Parathyroid adenoma (tissue), 2 donors: Measurements from ENCODE around the gene TDRKH.
"Not testable (repeated sequence)": the region's sequence is repeated elsewhere in the genome, so short reads cannot be mapped to it uniquely, and the experiment has no call there.

Experiments
- H2AFZ ChIP-seq: fragments of 300-600 bp; sonication (generic); one replicate; pipeline ENCODE4 v1.7.0; 2017; ENCODE audit warnings: antibody characterized with exemption, mild to moderate bottlenecking
- H3K27ac ChIP-seq: fragments of 300-600 bp; sonication (generic); one replicate; pipeline ENCODE4 v1.7.0; 2017
- H3K27me3 ChIP-seq: fragments of 300-600 bp; sonication (generic); one replicate; pipeline ENCODE4 v1.7.0; 2017; ENCODE audit warnings: low read length; ENCODE audit not compliant: control insufficient read depth, insufficient read depth
- H3K36me3 ChIP-seq: fragments of 300-600 bp; sonication (generic); one replicate; pipeline ENCODE4 v1.7.0; 2017; ENCODE audit warnings: low read length; ENCODE audit not compliant: control insufficient read depth, insufficient read depth
- H3K4me1 ChIP-seq: fragments of 300-600 bp; sonication (generic); one replicate; pipeline ENCODE4 v1.7.0; 2017; ENCODE audit warnings: control low read depth
- H3K4me2 ChIP-seq: fragments of 300-600 bp; sonication (generic); one replicate; pipeline ENCODE4 v1.7.0; 2017; ENCODE audit warnings: low read length
- H3K4me3 ChIP-seq: fragments of 300-600 bp; sonication (generic); one replicate; pipeline ENCODE4 v1.7.0; 2017; ENCODE audit warnings: low read depth, low read length
- H3K79me2 ChIP-seq: fragments of 300-600 bp; sonication (generic); one replicate; pipeline ENCODE4 v1.7.0; 2017; ENCODE audit warnings: control low read depth
- H3K9ac ChIP-seq: fragments of 300-600 bp; sonication (generic); one replicate; pipeline ENCODE4 v1.7.0; 2017; ENCODE audit warnings: mild to moderate bottlenecking
- H3K9me3 ChIP-seq: fragments of 300-600 bp; sonication (generic); one replicate; pipeline ENCODE4 v1.7.0; 2017; ENCODE audit warnings: low read length; ENCODE audit not compliant: control insufficient read depth
- TF ChIP-seq, protein P1 (sequence below): fragments of 300-600 bp; sonication (generic); IDR thresholded peaks from one replicate; pipeline ENCODE4 v1.7.0; 2017; ENCODE audit warnings: antibody characterized with exemption, mild to moderate bottlenecking
- donor health status: primary hyperparathyroidism.

Gene TDRKH

DNA sequence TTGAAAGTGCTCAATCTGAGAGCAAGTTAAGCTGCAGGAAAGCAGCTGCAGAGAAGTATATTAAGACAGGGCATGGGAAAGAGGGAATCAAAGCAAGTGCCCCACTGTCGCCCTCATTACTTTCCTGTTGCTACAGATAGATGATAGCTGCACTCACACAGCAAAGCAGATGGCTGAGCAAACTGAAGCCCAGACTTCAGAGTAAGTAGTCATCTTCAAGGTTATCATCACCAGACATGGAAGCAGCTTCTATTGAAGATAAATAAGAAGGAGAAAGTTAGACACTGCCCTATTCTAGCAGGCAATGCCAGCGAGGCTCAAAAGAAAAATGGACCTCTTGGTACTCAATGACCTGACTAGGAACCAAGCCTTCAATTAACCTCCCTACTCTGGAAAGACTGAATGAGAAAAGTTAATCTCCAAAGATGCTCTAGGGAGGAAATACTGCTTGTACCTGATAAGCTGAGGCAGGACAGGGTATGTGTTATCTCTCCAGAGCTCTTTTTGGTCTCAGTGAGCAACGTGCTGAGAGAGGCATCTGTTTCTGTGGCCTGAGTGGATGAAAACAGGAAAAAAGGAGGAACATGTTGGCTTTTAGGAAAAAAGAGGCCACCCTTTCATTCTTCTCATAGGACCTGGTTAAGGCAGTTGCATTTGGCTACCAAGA, 15.9 kb downstream of the TDRKH start:
- H2AFZ ChIP-seq: no peak overlapping the region
- peak overlapping the region; percentile 95 for H3K27ac ChIP-seq
- H3K9ac ChIP-seq: no peak overlapping the region
- no peak overlapping the region for H3K4me2 ChIP-seq
- TF ChIP-seq, protein P1, sequence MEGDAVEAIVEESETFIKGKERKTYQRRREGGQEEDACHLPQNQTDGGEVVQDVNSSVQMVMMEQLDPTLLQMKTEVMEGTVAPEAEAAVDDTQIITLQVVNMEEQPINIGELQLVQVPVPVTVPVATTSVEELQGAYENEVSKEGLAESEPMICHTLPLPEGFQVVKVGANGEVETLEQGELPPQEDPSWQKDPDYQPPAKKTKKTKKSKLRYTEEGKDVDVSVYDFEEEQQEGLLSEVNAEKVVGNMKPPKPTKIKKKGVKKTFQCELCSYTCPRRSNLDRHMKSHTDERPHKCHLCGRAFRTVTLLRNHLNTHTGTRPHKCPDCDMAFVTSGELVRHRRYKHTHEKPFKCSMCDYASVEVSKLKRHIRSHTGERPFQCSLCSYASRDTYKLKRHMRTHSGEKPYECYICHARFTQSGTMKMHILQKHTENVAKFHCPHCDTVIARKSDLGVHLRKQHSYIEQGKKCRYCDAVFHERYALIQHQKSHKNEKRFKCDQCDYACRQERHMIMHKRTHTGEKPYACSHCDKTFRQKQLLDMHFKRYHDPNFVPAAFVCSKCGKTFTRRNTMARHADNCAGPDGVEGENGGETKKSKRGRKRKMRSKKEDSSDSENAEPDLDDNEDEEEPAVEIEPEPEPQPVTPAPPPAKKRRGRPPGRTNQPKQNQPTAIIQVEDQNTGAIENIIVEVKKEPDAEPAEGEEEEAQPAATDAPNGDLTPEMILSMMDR: no peak
- H3K79me2 ChIP-seq: no peaks in the 10 kb centered on the region
- no peaks in the 10 kb centered on the region for H3K36me3 ChIP-seq
- H3K4me1 ChIP-seq: peaks cover 29% of the 10 kb centered on the region
- no peaks in the 10 kb centered on the region for H3K27me3 ChIP-seq
- no peaks in the 10 kb centered on the region for H3K9me3 ChIP-seq
- H3K4me3 ChIP-seq: no peak overlapping the region

DNA sequence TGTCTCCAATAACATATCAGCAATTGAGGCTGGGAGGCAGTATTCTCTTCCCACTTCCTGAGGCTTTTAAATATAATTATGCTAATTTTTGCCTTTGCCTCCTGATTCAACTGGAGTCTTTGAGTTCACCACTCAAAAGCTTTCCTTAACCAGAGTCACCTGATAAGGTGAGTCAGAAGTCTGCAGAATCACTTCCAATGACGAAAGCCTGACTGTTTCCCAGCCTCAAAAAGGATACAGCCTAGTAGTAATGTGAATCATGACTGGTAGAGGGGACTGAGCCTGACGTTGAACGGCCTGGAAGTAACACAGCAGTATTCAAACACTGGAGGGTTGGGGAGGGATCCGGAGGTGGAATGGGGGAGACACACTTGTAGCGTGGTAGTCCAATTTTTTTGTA, 16.6 kb downstream of the TDRKH start:
- Histone ChIP-seq H3K4me1 (peaks cover 29% of the 10 kb centered on the region), H3K9ac (no peak overlapping the region), H3K79me2 (no peaks in the 10 kb centered on the region), H3K4me2 (no peak overlapping the region), H2AFZ (no peak overlapping the region), H3K9me3 (no peaks in the 10 kb centered on the region), H3K27ac (peak overlapping the region; percentile 95), H3K27me3 (no peaks in the 10 kb centered on the region), H3K4me3 (no peak overlapping the region), H3K36me3 (no peaks in the 10 kb centered on the region)
- TF ChIP-seq, protein P1: no peak

DNA sequence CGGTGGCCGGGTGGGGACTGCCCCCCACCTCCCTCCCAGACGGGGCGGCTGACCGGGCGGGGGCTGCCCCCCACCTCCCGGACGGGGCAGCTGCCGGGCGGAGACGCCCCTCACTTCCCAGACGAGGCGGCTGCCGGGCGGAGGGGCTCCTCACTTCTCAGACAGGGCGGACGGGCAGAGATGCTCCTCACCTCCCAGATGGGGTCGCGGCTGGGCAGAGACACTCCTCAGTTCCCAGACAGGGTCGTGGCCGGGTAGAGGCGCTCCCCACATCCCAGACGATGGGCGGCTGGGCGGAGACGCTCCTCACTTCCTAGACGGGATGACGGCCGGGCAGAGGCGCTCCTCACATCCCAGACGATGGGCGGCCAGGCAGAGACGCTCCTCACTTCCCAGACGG, 21.0 kb downstream of the TDRKH start:
- H3K4me2 ChIP-seq, H2AFZ ChIP-seq: not testable (repeated sequence)

DNA sequence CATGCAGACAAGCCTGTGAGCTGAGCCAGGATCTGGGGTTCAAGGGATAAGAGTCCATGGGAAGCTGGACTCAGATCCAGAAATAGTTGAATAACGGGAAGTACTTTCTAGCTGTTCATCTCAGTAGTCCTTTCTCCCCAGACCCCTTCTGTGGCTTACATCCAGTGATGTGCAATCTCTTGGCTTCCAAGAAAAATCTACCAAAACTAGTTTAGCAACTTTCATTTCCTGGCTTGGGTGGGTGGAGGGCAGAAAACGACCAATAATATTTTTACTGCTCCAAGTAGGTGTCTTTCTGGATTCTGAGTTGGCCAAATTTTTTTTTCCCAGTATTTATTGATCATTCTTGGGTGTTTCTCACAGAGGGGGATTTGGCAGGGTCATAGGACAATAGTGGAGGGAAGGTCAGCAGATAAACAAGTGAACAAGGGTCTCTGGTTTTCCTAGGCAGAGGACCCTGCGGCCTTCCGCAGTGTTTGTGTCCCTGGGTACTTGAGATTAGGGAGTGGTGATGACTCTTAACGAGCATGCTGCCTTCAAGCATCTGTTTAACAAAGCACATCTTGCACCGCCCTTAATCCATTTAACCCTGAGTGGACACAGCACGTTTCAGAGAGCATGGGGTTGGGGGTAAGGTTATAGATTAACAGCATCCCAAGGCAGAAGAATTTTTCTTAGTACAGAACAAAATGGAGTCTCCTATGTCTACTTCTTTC, 21.8 kb downstream of the TDRKH start:
- H3K4me3 ChIP-seq: peak overlapping the region; percentile 18
- H3K27me3 ChIP-seq, H3K9ac ChIP-seq, H3K9me3 ChIP-seq, H3K79me2 ChIP-seq, H3K36me3 ChIP-seq, H2AFZ ChIP-seq: not testable (repeated sequence)
- peak overlapping the region; percentile 74 for H3K27ac ChIP-seq
- H3K4me1 ChIP-seq: peaks cover 18% of the 10 kb centered on the region
- H3K4me2 ChIP-seq: peak overlapping the region; percentile 61

More for the DNA sequence above, 21.0 kb downstream of the TDRKH start:
- not testable (repeated sequence) for H3K27ac ChIP-seq, H3K4me3 ChIP-seq, H3K27me3 ChIP-seq, H3K79me2 ChIP-seq, H3K9ac ChIP-seq, H3K9me3 ChIP-seq, H3K36me3 ChIP-seq
- peaks cover 22% of the 10 kb centered on the region for H3K4me1 ChIP-seq

DNA sequence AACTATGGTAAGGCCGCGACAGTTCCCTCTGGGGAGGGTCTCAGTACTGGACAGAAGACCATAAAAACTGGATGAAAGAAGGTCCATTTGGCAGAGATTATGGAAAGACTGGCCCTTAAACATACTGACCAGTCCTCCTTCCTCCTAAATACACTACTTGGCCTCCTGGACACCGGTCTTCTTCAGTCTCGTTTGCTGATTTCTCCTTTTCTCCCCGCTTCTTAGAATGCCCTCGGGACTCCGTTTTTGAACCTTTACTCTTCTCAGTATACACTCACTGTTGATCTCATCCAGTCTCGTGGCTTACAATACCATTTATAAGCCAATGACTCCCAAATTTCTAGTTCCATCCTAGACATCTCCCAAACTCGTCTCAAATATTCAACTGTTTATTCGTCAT, 26.3 kb downstream of the TDRKH start:
- Histone ChIP-seq H3K36me3 (no peaks in the 10 kb centered on the region), H3K9ac (peak overlapping the region; percentile 7), H3K27me3 (no peaks in the 10 kb centered on the region), H3K27ac (peak overlapping the region; percentile 93), H3K4me1 (peaks cover 17% of the 10 kb centered on the region), H3K9me3 (no peaks in the 10 kb centered on the region), H3K4me3 (peak overlapping the region; percentile 85), H3K79me2 (no peaks in the 10 kb centered on the region), H3K4me2 (peak overlapping the region; percentile 94), H2AFZ (peak overlapping the region; percentile 79)
- TF ChIP-seq, protein P1: no peak
